HepG2 (cell line): ENCODE data around the gene L1CAM.

Source experiments
- CTCF ChIP-seq: sonication (generic); formaldehyde crosslinking; IDR thresholded peaks from 2 replicates; pipeline ENCODE4 v1.5.0; 2020; ENCODE audit warnings: mild to moderate bottlenecking, missing genetic modification reagents, moderate library complexity
- EZH2 ChIP-seq: conservative IDR thresholded peaks from 2 replicates; pipeline ENCODE4 v1.6.1; 2012; ENCODE audit warnings: mild to moderate bottlenecking, low read depth, low read length, moderate library complexity
- JUND ChIP-seq: sonication (generic); formaldehyde crosslinking; IDR thresholded peaks from 2 replicates; pipeline ENCODE4 v1.8.0; 2022; ENCODE audit warnings: mild to moderate bottlenecking, missing genetic modification reagents
- MXI1 ChIP-seq: IDR thresholded peaks from 3 replicates; pipeline ENCODE4 v1.6.1; 2012; ENCODE audit warnings: low read depth, low read length, inconsistent platforms, borderline replicate concordance
- TEAD3 ChIP-seq: optimal IDR thresholded peaks from 2 replicates; pipeline ENCODE3; 2016; ENCODE audit warnings: borderline replicate concordance
- ZNF121 ChIP-seq: sonication (generic); formaldehyde crosslinking; IDR thresholded peaks from 2 replicates; pipeline ENCODE4 v1.5.0; 2020; ENCODE audit warnings: mild to moderate bottlenecking, missing genetic modification reagents
- ZNF609 ChIP-seq: sonication (generic); formaldehyde crosslinking; IDR thresholded peaks from 2 replicates; pipeline ENCODE4 v1.4.0; 2020; ENCODE audit warnings: mild to moderate bottlenecking, missing genetic modification reagents, borderline replicate concordance

GRCh38 chrX:153871946-153872878 is 13.8 kb downstream of the L1CAM start:
- TF ChIP-seq ZNF121 (CRISPR knock-in tag): no peak
- no peak for TF ChIP-seq JUND (CRISPR knock-in tag)
- TF ChIP-seq ZNF609 (CRISPR knock-in tag): no peak
- no peak for TF ChIP-seq EZH2
- no peak for TF ChIP-seq TEAD3 (CRISPR knock-in tag)
- TF ChIP-seq MXI1: no peak
- TF ChIP-seq CTCF (CRISPR knock-in tag): no peak
